Mucosa of rectum (tissue), 2 donors: ENCODE data around the gene CDC37L1.

Experiments used
- H3K27ac ChIP-seq, 2 donors: one replicate each; pipeline ENCODE4 v1.7.0; 2013; ENCODE audit warnings: inconsistent platforms in 2 of 2, low read depth in 2 of 2, low read length in 2 of 2
- H3K27me3 ChIP-seq, 2 donors: one replicate each; pipeline ENCODE4 v1.7.0; 2013; ENCODE audit warnings: low read length in 2 of 2; ENCODE audit not compliant: control insufficient read depth in 2 of 2, insufficient read depth in 2 of 2
- H3K36me3 ChIP-seq, 2 donors: one replicate each; pipeline ENCODE4 v1.7.0; 2013; ENCODE audit warnings: low read length in 2 of 2; ENCODE audit not compliant: control insufficient read depth in 2 of 2, insufficient read depth in 2 of 2
- H3K4me1 ChIP-seq, 2 donors: one replicate each; pipeline ENCODE4 v1.7.0; 2013; ENCODE audit warnings: low read length in 2 of 2, mild to moderate bottlenecking in 1 of 2; ENCODE audit not compliant: control insufficient read depth in 2 of 2, insufficient read depth in 2 of 2
- H3K4me3 ChIP-seq, 2 donors: one replicate each; pipeline ENCODE4 v1.7.0; 2013; ENCODE audit warnings: low read length in 2 of 2
- H3K9ac ChIP-seq, 2 donors: one replicate each; pipeline ENCODE4 v1.7.0; 2013; ENCODE audit warnings: low read length in 2 of 2, low read depth in 1 of 2, mild to moderate bottlenecking in 1 of 2
- H3K9me3 ChIP-seq, 2 donors: one replicate each; pipeline ENCODE4 v1.7.0; 2013; ENCODE audit warnings: low read length in 2 of 2; ENCODE audit not compliant: control insufficient read depth in 2 of 2
- donor health status: healthy.
- donor health status: Normal muscosa, but diverticular disease.

Gene CDC37L1

DNA sequence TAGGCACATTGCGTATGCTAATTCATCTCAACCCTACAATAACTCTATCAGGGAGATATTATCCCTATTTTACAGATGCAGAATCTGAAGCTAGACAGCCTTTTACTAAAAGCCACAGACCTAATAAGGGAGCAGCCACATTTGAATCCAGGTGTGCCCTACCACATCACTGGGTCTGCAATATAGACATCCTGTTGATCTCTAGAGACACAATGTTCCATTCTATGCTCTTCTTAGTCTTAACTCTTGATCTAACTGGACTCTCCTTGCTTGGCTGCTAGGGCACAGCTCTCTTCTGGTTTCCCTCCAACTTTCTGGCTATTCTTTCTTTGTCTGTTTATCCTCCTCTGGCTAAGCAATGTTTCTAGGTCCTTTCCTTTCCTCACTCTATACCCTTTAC is 11.7 kb upstream of the CDC37L1 start:
- Histone ChIP-seq H3K27ac (no peak overlapping the region), H3K9me3 (no peaks in the 10 kb centered on the region), H3K27me3 (no peaks in the 10 kb centered on the region), H3K4me1 (peaks cover 25 to 27% of the 10 kb centered on the region in 2 donors), H3K4me3 (no peak overlapping the region), H3K36me3 (no peaks in the 10 kb centered on the region), H3K9ac (no peak overlapping the region)

DNA sequence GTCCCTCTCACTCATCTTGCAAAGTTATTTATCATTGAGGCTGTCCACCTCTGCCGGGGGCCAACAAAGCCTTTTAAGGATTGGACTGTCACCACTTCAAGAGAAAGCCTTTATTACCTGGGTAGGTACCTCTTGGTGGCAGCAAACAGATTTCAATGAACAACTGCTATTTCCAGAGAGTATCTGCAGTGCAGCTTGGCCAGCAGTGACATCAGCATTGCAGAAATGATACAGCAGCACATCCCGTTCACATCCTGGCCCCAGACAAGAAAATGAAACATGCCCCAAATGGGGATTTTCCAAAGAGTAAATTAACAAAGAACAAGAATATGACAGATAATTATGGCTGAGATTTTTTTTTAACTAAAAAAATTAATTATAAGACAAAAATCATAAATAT is 10.8 kb upstream of the CDC37L1 start:
- Histone ChIP-seq H3K9me3 (no peaks in the 10 kb centered on the region), H3K27me3 (no peaks in the 10 kb centered on the region), H3K27ac (no peak overlapping the region), H3K36me3 (no peaks in the 10 kb centered on the region), H3K4me1 (peaks cover 17 to 18% of the 10 kb centered on the region in 2 donors), H3K9ac (no peak overlapping the region), H3K4me3 (no peak overlapping the region)

DNA sequence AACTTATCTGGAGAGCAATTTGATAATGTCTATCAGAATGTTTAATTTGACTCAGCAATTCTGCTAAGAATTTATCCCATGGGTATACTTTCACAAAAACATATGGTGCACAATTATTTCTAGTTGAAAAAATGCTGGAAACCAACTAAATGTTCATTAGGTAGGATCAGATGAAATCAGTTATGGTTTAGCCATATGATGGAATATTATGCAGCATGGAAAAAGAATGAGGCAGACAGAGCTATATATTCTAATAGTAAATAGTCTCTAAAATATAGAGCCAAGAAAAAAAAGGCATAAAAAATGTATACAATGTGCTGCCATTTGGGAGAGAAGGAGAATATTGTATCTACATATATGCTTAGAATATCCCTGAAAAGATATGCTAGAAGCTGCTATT is 9.5 kb upstream of the CDC37L1 start:
- Histone ChIP-seq H3K9me3 (no peaks in the 10 kb centered on the region), H3K36me3 (no peaks in the 10 kb centered on the region), H3K27ac (no peak overlapping the region), H3K4me3 (no peak overlapping the region), H3K4me1 (peaks cover 5 to 8% of the 10 kb centered on the region in 2 donors), H3K9ac (no peak overlapping the region), H3K27me3 (no peaks in the 10 kb centered on the region)

DNA sequence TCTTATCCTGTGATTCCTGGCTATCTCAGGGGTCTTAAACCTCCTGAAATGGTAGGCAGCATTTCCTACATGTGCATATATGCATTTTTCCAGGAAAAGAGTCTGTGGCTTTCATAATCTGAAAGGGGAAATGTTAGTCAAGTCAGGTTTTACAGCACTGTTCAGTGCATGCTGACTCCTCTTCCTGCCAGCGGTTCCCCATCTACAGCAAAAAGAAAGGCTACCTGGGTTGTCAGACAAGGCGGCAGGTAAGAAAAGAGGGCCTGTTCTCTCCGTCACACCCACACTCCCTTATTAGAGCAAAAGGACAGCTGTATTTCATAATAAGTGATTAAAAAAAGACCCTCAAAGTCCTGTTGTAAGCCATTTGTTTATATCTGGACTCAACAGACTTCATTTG is 8.8 kb upstream of the CDC37L1 start:
- Histone ChIP-seq H3K36me3 (no peaks in the 10 kb centered on the region), H3K27me3 (no peaks in the 10 kb centered on the region), H3K4me3 (no peak overlapping the region), H3K9me3 (no peaks in the 10 kb centered on the region), H3K27ac (no peak overlapping the region), H3K9ac (no peak overlapping the region), H3K4me1 (peaks cover under 1 to 3% of the 10 kb centered on the region in 2 donors)

DNA sequence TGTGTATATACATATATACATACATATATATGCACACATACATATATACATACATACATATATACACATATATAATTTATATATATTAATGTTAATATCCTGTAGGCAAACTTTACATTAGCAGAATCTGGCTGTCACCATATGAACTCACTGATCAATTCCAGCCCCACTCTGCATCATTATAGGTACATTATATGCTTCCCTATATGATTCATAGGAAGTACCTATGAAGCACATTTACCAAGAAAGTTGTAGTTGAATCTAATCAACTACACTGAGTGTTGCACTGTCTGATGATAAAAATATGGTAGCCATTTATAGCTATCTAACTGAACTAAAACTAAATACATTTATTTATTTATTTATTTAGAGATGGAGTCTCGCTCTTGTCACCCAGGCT is 7.6 kb upstream of the CDC37L1 start:
- Histone ChIP-seq H3K4me1 (no peaks in the 10 kb centered on the region), H3K9me3 (no peaks in the 10 kb centered on the region), H3K4me3 (no peak overlapping the region), H3K27ac (no peak overlapping the region), H3K9ac (no peak overlapping the region), H3K27me3 (no peaks in the 10 kb centered on the region), H3K36me3 (no peaks in the 10 kb centered on the region)

DNA sequence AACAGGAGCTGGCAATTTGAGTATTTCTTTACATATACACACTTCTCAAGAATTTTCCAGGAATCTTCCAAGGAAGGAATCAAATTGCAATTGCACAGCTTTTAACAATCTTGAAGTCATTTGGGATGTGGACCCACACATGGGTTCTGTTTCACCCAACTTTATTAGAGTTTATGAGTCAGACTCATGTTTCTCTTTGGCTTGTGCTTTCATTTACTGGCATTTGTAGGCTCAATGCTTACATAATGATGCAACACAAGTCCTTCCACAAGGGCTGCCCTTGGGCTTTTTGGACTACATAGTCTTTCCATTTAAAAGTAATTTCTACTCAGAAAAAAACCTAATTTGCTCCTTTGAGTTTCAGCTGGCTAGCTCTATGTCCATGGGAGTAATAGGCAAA is 4.6 kb upstream of the CDC37L1 start:
- Histone ChIP-seq H3K4me1 (peaks cover 4 to 13% of the 10 kb centered on the region in 2 donors), H3K27ac (no peak overlapping the region), H3K36me3 (no peaks in the 10 kb centered on the region), H3K27me3 (no peaks in the 10 kb centered on the region), H3K9me3 (no peaks in the 10 kb centered on the region), H3K9ac (no peak overlapping the region), H3K4me3 (no peak overlapping the region)

DNA sequence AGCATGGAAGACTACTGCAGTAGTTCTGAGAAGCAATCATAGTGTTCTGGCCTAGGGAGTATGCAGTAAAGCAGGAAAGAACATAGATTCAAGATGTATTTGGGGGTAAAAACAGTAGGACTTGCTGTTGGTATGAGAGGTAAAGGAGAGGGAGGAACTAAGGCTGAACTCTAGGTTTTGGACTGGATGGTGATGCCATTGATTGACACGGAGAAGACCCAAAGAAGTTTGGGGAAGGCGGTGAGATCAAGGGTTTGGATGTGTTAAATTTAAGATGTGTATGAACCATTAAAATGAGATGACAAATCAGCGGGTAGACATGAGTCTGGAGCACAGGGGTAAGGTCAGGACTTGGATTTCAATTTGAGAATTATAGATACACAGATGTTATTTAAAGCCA is 2.0 kb upstream of the CDC37L1 start:
- H3K4me3 ChIP-seq = no peak overlapping the region
- H3K4me1 ChIP-seq = peaks cover 12 to 21% of the 10 kb centered on the region in 2 donors
- H3K9ac ChIP-seq = no peak overlapping the region
- peak overlapping the region in 1 of 2 donors; percentile 97 for H3K27ac ChIP-seq
- no peaks in the 10 kb centered on the region for H3K36me3 ChIP-seq
- H3K27me3 ChIP-seq = no peaks in the 10 kb centered on the region
- H3K9me3 ChIP-seq = no peaks in the 10 kb centered on the region

DNA sequence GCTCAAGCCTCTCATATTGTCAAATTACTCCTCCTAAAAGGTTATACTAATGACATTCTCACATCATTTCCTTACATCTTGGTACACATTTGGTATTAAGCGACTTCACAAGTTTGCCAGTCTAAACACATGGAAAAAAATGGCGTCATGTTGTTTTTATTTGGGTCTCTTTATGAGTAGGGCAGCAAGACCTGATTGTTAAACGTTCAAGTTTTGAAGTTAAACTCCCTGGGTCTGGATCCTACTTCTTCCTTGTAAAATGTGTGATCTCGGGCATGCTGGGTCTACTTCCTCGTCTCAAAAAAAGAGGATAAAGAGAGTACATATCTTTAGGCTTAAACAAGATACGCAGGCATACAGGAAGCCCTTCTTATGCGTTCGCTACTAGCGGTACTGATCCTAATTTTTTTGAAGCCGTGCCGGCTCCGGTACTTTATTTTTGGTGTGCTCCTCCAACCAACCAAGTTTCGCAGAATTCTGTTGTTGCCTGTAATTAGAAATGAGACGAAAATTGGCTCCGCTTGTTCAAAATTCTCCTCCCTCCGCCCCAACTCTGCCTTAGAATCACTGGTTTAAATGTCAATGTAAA is 596 bp upstream of the CDC37L1 start:
- Histone ChIP-seq H3K4me1 (peaks cover 12 to 21% of the 10 kb centered on the region in 2 donors), H3K27me3 (no peaks in the 10 kb centered on the region), H3K9ac (peak overlapping the region; percentile 95 to 98), H3K27ac (peak overlapping the region; percentile 97 to 99), H3K9me3 (no peaks in the 10 kb centered on the region), H3K36me3 (no peaks in the 10 kb centered on the region), H3K4me3 (peak overlapping the region; percentile 89 to 96)

DNA sequence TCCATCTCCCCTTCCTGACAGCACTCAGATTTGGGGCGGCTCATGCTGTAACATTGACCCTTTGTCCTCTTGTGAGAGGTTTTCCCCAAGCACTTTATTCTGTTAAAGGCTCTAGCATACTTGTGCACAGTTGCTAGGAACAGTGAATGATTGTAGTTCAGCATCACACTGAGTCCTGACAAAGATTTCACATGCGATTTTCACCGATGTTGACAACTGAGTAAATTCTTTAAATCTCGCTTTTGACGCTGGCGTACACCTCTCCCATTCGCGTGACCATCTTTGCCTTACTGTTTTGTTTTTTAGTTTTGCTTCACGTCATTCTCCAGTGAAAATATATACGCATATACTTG is 780 bp downstream of the CDC37L1 start:
- peak overlapping the region; percentile 95 for H3K9ac ChIP-seq
- peaks cover 12 to 21% of the 10 kb centered on the region in 2 donors for H3K4me1 ChIP-seq

DNA sequence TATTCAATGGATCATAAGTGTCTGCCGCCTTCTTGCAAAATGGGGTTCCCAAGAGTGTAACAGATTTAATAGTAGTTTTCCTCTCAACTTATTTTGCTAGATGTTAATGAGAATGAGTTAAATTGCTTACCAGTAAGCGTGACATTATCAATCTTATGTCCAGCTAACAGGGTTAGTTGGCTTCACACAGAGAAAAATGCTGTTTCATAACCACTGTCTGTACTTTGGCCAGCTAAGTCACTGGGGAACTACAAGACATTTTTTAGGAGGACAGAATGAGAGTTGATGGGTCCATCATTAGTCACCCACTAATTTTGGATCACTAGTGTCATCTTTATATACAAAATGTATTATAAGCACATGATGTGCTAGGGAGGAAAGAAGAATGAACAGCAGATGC is 1.4 kb downstream of the CDC37L1 start:
- peak overlapping the region; percentile 95 for H3K9ac ChIP-seq
- peaks cover 5 to 7% of the 10 kb centered on the region in 2 donors for H3K36me3 ChIP-seq
- no peaks in the 10 kb centered on the region for H3K27me3 ChIP-seq
- peak overlapping the region; percentile 97 to 99 for H3K27ac ChIP-seq
- H3K4me3 ChIP-seq = peak overlapping the region; percentile 89 to 96
- peaks cover 12 to 21% of the 10 kb centered on the region in 2 donors for H3K4me1 ChIP-seq
- H3K9me3 ChIP-seq = no peaks in the 10 kb centered on the region

More for the DNA sequence above, 780 bp downstream of the CDC37L1 start:
- Histone ChIP-seq H3K4me3 (peak overlapping the region; percentile 89 to 96), H3K36me3 (peaks cover 4% of the 10 kb centered on the region in 2 donors), H3K9me3 (no peaks in the 10 kb centered on the region), H3K27me3 (no peaks in the 10 kb centered on the region), H3K27ac (peak overlapping the region; percentile 97 to 99)

DNA sequence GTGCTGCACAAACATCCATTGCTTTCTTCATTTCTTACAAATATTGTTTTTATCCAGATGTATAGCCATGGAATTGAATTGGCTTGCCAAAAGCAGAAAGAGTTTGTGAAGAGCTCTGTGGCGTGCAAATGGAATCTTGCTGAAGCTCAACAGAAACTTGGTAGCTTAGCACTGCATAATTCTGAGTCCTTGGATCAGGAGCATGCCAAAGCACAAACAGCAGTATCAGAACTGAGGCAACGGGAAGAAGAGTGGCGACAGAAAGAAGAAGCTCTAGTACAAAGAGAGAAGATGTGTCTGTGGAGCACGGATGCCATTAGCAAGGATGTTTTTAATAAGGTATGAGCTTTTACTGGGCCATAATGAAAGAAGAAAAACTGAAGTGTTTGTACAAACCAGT is 5.5 kb downstream of the CDC37L1 start:
- Histone ChIP-seq H3K36me3 (peaks cover 11 to 16% of the 10 kb centered on the region in 2 donors), H3K9me3 (no peaks in the 10 kb centered on the region), H3K9ac (no peak overlapping the region), H3K27ac (no peak overlapping the region), H3K4me1 (peaks cover 8% of the 10 kb centered on the region in 2 donors), H3K4me3 (no peak overlapping the region), H3K27me3 (no peaks in the 10 kb centered on the region)
